ENCODE measurements around the gene CDH4. TPM values are rescaled to one million over a fixed set of nuclear protein-coding genes. Genes with fewer than 3 reads are reported as not detected.
"Not testable (repeated sequence)": the region's sequence is repeated elsewhere in the genome, so short reads cannot be mapped to it uniquely, and the experiment has no call there.

CDH4 gene
- total RNA-seq, 1 donor, result 8.6 TPM

DNA sequence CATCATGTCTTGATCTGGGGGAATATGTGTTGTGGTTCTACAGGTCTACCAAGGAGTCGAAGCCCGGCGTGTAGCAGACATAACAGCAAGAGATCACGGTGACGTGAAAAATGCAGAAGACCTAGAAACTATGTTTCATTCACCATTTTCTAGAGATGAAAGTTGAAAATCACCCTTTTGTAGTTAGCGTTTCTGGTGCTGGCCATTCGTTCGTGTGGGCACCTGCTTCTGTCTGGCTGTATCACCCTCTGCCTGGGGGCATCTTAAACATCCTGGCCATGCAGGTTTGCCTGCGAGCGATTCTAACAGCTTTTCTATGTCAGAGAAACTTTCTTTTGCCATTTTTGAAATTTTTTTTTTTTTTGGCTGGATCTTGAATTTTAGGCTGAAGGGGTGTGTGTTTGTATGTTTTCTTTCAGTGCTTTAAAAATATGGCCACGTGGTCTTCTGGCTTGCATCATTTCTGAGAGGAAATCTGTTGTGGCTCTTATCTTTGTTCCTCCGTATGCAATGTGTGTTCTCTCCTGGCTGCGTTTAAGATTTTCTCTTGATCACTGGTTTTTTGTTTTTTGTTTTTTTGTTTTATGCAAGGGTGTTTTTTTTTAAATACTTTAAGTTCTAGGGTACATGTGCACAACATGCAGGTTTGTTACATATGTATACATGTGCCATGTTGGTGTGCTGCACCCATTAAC is 226.7 kb downstream of the CDH4 start:
- peak in 1 of 3 donors; percentile 12 for DNase-seq (ENCODE audit: low read depth in 2 of 3, low spot score in 2 of 3)

DNA sequence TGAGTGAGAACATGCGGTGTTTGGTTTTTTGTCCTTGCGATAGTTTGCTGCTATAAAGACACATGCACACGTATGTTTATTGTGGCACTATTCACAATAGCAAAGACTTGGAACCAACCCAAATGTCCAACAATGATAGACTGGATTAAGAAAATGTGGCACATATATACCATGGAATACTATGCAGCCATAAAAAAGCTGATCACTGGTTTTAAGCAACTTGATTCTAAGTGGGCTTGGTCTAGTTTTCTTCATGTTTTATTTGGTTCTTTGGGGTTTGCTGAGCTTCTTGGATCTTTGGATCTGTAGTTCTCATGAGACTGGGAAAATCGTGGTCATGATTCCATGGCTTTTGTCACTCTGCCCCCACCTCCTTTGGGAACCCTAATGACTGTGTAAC is 227.4 kb downstream of the CDH4 start:
- not testable (repeated sequence) for DNase-seq (ENCODE audit: low read depth in 2 of 3, low spot score in 2 of 3)

DNA sequence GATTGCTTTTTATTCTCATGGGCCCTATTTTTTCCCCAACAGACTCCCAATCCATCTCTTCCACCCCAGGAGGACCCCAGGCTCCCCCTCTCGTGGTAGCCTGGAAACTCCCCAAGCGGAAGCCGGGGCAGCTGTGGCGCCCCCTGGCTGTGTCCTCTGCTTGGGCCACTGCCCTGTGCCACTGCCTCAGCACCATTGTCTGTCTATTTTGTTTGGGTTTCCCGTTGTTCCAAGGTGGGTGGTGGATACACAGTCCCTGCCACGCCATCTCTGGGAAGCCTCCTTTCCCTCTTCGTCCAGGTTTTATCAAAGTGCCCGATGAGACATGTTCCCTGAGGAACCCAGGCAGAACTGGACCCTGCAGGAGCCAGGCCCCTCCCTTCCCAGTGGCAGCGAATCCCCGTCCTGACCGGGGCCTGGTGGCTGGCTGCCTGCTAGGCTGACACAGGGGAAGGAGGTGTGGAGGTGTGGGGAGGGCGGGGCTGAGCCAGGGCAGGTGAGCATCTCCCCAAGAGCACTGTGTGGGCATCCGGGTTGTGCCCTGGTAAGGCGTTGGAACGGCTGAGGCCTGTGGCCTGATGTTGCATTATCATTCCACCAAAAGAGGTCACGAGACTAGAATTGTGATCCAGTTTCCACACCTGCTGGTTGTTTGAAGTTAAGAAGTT is 228.2 kb downstream of the CDH4 start:
- no peak for DNase-seq (ENCODE audit: low read depth in 2 of 3, low spot score in 2 of 3)

DNA sequence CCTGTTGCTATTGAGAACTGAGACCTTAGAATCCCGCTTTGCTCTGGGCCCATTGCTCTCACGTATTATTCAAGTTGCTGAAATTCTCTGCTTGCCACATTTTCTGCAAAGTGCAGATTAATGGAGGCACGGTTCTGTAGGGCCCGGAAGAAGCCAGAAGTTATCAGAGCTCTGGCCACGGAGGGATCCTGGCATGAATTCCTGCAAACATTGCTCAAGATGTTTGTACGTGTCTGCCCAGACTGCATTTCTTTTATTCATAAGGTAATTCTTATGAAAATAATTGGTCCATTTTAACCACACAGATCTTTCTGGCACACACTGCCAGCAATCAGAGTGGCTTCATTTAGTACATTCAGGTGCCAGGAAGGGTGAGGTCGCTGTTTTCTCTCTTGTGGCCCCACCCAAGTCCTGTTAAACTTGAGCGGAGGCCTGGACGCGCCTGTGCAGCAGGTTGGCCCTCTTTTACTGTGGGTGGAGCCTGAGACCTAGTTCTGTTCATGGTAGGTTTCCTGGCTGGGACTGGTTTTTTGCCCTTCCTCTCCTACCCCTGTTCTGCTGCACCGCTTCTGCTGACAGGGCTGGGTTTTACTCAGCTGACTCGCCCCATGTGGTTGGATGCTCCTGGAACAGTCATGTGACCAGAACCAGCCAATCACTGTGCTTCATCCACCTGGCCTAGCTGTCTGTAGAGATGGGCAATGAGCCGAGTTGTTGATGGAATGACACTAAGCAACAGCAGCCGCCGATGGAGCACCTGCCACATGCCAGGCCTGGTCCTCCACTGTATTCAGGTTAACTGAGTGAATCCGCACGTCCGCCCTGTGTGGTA is 230.2 kb downstream of the CDH4 start:
- DNase-seq (ENCODE audit: low read depth in 2 of 3, low spot score in 2 of 3), result no peak

DNA sequence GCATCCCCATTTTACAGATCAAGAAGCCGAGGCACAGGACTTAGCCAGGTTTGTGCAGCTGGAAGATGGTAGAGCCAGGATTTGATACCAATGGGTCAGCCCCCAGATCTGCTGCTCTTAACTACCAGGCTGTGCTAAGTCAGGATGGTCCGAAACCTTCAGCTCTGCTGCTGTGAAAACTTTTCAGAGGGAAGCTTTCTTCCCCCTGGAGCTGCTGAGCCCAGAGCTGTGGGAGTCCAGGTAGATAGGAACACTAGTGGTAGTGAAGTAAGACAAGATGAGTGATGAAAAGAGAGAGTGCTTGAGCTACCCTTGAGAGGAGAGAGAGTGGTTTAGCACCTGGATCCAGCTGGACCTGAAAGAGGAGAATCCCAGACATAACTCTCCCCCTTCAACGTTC is 230.8 kb downstream of the CDH4 start:
- DNase-seq (ENCODE audit: low read depth in 2 of 3, low spot score in 2 of 3), result no peak

DNA sequence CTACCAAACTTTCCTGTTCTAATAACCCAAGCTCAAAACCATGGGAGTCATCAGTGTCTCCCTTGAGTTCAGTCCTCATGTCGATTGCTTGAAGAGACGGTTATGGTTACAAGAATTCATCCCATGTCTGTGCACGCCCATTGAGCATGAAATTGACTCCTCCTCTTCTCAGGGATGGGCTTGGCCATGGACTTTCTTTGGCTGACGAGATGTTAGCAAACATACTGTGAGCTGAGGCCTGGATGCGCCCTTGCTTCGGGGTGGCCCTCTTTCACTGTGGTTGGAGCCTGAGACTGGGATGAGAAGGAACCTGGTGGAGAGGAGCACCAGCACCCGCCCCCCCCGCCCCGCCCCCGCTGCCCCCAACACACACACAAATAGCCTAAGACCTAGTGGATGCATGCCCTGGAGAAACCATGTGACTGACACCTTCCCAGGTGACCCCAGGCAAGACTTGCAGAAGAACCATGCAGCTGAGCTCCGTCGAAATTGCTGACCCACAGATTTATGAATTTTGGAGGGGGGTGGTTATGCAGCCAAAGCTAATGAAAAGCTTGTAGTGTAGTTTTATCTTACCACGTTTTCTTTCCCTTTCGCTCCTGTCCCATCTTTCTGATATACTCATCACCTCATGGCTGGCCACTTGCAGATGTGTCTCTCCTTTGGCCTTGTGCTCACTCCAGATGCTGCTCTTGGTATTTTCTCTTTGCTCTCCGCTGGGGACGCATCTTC is 231.4 kb downstream of the CDH4 start:
- DNase-seq (ENCODE audit: low read depth in 2 of 3, low spot score in 2 of 3), result no peak

DNA sequence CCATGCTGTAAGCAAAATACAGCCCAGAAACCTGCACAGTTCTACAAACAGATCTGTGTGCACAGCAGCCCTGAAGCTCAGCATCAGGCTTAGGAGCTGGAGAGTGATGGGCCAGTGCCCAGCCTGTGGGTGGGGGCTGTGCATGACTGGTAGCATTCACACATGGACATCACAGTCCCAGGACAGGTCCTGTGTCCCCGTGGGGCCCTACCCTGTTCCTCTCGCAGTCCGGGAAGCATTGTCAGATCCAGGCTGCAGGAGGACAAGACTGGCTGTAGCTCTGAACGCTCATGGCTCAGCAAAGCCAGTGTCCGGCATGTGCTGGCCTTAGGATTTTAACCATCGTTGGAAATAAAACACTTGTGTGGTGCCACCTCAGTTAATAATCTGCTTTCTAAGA is 234.1 kb downstream of the CDH4 start:
- DNase-seq (ENCODE audit: low read depth in 2 of 3, low spot score in 2 of 3), result no peak

DNA sequence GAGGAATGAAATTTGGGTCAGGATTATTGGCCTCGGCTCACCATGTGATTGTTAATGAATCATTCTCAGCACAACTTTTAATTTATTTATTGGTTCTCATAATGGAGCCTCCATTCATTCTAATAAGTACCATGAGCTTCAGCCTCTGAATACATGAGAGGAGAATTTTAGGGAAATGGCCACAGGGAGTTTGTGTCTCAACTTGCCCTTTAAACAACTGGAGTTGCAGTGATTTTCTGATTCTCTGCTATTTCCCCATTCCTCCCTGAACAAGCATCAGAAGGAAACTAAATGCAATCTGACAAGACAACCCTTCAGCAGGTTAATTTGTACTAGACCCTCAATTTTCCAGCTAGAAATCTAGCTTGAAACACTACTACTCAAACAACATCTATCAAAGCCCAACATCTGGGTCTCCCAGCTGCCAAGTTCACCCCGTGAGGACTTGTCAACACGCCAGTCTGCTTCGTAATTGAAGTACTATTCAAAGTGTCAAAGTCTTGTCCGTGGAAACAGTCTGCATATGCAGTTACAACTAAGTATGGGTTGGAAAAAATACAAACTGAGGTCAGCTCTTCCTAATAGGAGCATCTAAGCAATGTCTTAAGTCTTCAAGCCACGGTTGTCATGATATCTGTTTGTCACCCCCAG is 235.4 kb downstream of the CDH4 start:
- no peak for DNase-seq (ENCODE audit: low read depth in 2 of 3, low spot score in 2 of 3)

DNA sequence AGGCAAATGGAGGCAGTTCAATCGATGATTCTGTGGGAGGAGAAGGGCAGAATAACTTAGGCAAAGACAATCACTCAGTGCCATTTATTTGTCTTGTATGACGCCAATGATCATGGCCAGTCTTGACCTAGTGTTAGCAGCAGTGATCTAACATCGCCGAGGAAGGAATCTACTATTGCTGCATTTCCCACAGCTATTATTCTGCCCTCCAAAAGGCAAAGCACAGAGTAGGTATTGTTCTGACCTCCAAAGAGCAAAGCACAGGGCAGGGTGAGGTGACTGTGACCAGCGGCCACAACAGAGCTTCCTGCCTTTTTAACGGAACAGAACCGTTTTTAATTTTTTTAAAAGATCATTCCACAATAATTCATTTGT is 235.9 kb downstream of the CDH4 start:
- no peak for DNase-seq (ENCODE audit: low read depth in 2 of 3, low spot score in 2 of 3)

DNA sequence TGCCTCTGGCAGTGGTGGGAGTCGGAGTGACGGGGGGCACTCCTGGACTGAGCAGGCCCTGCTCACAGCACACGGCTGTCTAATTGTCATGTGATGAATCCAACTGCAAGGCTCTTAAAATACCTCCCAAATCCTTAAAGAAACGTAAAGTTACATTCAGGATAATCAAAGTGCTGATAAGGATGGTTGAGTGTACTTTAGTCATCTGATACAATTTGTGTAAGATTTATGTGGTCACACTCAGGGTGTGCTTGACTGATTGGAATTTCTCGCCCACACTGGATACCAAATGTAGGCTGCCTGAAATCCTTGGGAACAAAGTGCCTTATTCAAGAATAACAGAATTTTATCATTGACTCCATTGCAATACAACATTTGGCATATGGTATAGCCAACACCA is 238.7 kb downstream of the CDH4 start:
- DNase-seq (ENCODE audit: low read depth in 2 of 3, low spot score in 2 of 3), result no peak

DNA sequence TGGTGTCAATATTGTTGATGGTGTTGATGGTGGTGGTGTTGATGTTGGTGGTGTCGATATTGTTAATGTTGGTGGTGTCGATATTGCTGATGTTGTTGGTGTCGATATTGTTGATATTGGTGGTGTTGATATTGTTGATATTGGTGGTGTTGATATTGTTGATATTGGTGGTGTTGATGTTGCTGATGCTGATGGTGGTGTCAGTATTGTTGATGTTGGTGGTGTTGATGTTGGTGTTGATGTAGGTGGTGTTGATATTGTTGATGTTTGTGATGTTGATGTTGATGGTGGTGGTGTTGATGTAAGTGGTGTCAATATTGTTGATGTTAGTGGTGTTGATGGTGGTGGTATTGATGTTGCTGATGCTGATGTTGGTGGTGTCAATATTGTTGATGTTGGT is 240.0 kb downstream of the CDH4 start:
- no peak for DNase-seq (ENCODE audit: low read depth in 2 of 3, low spot score in 2 of 3)

DNA sequence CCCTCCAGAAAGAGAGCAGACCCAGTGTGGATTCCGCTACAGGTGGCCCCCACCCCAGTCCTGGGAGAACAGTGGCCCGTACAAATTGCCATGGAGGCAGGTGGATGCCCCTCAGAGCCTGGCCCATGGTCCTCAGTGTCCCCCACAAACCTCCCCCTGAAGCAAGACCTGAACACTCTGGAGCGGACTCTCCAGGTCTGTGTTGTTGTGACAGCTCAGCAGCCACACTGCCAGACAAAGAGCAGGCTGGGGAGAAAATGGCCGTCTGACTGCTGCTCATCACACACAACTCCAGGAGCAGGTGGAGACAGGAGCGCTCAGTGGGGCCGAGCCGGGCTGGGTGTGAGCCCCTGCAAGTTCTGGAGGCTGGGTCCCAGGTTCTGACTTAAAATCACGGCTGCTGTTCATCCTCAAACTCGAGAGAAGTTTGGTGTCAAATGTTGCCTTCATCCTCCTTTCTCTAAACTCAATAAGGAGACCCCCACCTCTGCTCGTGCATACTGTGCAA is 241.8 kb downstream of the CDH4 start:
- DNase-seq (ENCODE audit: low read depth in 2 of 3, low spot score in 2 of 3), result no peak

DNA sequence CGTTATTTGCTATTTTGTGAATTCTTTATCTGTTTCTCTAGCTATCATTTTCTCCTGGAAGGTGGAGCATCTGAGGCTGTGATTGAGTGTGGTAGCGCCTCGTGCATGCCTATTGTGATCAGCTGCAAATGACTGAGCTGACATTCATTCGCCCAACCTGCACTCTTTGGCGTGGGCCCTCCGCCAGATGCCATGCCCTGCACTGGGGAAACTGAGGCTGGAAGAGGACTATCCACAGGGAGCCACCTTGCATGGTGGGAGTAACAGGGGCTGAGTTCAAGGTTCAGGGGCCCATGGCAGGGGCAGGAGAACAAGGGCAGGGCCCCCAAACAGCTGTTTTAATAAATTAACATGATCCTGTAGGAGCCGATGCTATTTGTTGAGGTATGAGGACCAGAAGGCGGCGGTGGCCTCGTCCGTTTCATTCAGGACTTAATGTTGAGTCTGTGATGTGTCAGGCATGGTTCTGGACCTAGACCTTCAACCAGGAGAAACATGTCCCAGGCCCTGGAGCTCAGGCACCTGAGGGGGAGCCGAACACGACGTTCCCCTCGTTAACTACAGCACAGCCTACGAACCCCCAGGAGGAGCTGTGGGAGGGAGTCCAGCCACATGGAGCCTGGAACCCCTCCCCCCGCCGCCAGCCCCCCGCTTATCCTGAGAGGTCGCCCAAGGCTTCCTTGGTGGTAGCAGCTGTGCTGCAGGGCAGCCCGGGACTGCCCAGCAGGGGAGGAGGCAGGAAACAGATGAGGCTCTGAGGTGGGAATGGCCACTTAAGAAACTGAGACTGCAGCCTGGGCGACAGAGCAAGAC is 242.9 kb downstream of the CDH4 start:
- DNase-seq (ENCODE audit: low read depth in 2 of 3, low spot score in 2 of 3), result no peak

DNA sequence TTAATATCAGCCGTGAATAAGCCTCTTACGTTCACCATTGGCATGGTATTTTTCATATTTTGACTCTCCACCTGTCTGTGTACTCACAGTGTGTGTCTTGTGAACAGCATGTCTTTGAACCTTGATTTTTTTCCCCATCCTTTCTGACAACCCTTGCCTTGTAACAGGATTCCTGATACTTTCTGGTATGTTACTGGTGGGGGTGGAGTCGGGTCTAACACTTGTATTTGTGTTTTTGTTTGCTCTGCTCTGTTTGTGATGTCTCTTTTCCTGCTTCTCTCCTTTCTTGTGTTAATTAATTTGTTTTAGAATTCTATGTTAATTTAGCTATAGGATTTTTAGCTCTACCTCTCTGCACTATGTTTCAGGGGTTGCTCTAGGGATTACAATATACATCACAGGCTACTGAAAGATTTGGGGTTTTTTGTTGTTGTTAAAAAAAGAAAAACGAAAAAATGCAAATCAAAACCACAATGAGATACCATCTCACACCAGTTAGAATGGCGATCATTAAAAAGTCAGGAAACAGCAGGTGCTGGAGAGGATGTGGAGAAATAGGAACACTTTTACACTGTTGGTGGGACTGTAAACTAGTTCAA is 245.1 kb downstream of the CDH4 start:
- DNase-seq (ENCODE audit: low read depth in 2 of 3, low spot score in 2 of 3), result no peak

DNA sequence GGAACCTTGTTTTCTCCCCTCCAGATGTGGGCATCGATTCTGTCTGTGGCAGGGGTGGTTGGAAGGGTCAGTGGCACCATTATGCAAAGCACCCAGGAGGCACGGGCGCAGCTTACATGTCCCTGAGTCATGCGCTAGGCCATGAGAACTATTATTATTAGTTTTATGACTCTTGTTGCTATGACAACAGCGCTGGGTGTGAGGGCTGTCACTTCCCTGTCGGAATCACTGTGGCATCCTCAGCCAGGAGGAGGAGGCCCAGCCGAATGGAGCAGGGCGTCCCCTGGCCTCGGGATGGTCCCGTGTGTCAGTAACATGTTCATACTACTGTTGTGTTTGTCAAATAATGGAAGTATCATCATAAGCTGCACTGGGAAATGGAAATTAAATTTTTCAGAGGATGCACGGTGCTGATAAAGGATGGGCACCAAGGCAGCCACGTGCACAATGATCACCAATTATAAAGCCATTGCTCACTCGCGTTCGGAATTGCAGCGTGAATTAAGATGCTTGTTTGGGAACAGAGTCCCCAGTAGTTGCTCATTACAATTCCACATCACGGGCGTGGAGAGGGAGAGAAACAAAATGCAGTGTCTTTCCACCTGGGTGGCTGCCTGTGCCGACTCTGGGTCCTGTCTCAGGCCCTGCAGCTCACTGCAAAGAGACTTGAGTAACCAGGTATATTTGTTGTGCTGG is 247.9 kb downstream of the CDH4 start:
- DNase-seq (ENCODE audit: low read depth in 2 of 3, low spot score in 2 of 3), result no peak

DNA sequence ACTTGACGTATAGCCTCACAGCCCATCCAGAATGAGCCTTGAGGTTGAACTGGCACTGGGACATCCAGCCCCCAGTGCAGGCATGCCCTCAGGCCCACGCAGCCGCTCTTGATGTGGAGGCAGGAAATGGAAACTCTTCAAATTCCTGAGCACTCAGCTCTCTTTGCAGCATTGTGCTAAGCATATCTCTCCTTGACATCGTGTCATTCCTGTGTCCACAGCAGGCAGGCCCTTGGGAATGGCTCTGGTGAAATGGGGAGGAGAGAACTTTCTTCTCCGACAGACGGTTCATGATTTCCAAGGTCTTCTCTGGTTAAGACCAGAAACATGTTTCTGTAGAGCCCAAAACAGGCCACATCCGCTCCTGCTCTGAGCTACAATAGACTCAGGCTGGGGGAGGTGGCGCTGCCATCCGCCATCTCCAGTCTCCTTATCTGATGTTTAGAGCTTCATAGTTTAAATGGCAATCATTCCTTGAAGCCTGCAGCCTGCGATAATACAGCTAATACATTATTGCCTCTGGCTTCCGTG is 248.8 kb downstream of the CDH4 start:
- peak in 1 of 3 donors; percentile 7 for DNase-seq (ENCODE audit: low read depth in 2 of 3, low spot score in 2 of 3)

DNA sequence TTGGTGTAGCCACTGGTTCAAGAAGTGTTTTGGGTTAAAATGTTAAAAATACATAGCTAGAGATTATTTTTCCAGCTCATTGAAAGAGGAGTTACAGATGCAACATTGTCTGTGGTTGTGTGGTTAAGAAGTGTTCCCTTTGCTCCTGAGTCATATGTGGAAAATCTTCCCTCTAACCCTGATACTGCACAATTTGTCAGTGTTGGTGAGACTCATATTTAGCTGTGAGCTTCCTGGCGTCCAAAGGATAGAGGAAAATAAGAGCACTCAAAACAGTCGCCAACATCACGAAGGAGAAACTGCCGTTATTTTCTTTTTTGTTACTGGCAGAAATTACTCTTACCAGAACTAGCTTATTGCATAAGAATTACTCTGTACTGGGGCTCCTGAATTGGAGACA is 250.4 kb downstream of the CDH4 start:
- no peak for DNase-seq (ENCODE audit: low read depth in 2 of 3, low spot score in 2 of 3)

DNA sequence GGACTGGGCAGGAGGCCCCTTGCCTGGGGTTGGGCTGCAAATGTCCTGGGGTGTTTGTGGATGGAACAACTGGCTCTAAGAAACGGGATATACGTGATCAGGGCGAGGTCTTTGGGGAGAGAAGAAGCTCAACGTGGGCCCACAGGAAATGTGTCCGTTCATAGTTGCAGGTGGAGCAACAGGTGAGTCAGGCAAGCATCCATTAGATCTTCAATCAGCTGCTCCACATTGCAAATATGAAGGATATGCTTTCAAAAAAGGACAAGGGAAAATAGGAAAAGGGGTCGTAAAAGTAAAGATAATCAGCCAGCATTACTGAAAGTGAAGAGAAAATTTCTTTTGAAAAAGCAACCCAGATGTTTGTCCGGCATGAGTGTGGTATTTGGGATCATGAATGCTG is 251.0 kb downstream of the CDH4 start:
- no peak for DNase-seq (ENCODE audit: low read depth in 2 of 3, low spot score in 2 of 3)
